GM18858 (cell line): Measurements from ENCODE around the gene C1orf87.

Experiments used
- ATAC-seq: cut with Tn5 transposase; IDR thresholded peaks from one replicate; pipeline ENCODE4 v1.9.1; 2021; ENCODE audit not compliant: unreplicated experiment

C1orf87 gene, protein sequence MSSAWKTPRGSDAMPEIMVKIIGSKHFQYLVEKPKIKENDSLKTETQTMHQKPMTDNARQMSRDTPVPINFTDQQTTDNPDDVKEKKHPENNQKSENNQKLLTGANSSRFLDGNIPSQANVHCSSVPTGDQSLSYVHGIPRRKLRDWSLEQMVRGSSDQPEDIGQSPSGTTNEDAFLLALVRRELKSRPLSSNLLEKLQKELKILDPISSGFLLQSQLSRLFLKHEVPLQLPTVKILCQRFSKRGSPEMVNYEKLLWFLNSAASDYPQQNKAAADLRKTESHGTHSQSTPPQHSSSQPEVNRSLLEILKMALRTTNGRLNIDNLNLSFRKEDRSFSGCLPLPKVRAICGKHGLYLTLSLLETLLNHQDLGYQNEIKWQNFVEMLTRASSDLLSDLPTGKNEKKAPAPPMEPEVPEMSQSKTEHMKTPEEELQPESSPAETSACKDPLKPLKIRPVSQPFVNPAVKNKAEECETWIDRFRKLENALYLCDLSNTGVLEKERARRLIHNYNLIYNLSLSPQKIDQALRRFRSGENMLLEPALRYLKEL

DNA sequence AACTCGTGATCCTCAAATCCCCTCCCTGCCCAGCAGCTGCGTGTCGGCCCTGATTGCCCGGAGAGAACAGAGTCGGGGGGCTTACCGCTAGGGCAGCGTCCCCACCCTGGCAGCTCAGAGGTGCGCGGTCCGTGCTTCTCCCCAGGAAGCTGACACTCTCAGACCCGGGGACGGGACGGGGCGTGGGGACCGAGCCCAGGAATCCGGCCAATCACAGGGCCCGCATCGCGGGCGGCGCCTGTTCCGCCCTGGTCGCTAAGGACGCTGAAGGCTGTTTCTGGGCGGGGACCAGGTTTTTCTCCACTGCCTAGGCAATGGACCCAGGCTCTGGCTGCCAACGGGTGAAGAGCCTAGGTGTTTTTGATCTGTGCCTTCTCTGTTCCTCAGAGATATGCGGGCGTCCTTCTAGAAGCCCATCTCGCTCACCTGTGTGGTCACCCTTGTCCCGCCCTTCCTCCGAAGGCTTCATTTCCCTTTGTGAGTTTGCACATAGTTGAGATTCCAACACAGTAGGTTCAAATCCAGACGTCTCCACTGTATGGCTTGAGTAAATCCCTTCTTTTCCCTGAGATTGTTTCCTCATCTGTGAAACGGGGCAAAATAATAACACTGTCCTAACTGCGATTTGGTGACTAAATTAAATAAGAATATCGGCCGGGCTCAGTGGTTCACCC lies at the start of gene C1orf87:
TSS of gene C1orf87 (minus strand) at position 166 of the 674 bp plus-strand sequence. CDS start 1,127 bp downstream, outside the sequence.
- no peak for ATAC-seq

- ATAC-seq: no peak
These were observed 44.5 kb upstream of the C1orf87 start for GRCh38 chr1:60118085-60118484.

DNA sequence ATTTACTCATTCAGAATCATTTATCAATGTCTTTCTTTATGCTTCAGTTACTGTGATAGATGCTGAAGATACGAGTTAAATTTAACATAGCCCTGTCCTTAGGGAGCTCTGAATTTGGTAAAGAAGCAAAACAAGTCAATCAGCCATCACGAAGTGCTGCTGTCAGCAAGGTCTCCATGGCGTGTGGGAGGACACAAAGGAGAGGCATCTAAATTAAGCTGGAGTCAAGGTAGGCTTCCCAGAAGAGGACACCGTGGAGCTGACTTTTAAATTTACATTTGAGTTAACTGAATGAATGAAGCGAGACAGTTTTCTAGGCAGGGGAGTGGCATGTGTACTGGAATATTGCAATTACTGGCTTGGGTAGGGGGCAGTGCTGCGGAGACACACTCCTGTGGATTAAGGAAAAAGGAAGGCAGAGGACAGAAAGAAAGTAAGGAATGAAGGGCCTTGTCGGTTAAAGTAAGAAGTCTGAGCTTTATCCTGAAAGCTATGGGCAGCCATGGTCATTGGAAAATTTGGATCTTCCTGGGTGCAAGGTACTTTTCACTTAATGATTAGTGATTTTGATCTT lies 41.3 kb upstream of the C1orf87 start:
- ATAC-seq: no peak

DNA sequence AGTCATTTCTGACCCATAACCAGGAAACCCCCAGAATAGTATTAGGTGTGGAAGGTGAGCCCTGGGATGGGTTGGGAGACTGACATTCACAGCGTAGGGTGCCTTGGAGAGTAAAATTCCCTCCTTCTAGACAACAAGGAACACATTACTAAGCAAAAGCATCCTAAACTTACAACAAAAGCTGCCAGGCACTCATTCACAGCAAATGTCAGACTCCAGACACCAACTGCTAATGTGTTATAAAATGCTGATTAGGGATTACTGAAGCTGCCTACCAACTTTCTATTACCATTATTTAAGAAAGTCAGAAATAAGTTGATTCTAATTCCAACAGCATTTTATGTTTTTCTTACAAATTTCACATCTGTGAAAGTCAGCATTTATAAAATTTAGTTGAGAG lies 40.0 kb upstream of the C1orf87 start:
- ATAC-seq: no peak

DNA sequence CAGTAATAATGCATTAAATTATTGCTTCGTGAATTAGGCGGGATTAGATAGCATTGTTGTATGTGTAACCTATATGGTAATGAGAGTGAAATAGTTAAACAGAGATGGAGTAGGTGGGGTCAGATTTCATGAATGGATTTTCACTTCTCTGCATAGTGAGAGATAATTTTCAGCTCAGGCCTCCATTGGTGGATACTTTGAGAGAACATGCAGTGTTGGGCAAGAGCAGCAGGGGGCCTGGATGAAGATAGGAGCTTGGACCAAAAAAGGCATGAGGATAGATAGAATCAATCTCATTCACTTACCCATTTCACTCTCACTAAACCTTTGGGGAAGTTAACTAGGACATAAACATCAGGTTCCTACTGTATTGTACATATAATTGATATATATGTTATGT lies 39.5 kb upstream of the C1orf87 start:
- ATAC-seq: no peak

- ATAC-seq: no peak
These were observed 38.1 kb upstream of the C1orf87 start for GRCh38 chr1:60111716-60112115.

GRCh38 chr1:60111118-60111517 lies 37.5 kb upstream of the C1orf87 start:
- ATAC-seq: no peak

DNA sequence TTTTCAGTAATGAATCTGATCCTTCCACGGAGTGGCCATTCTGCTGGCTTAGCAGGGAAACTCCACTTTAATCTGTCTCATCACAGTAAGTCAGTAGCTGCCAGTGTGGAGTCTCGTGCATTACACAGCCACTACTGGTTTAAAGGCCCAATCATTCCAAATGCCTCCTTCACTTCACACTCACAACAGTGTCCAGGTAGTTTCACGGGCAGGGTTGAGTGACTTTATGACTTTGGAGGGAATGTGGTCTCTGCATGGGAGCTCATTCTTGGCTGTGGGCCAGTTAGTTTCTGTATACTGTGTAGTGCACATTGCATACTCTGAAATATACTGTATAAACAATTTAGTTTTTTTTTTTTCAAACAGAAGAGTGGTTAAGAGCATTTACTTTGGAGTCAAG lies 34.6 kb upstream of the C1orf87 start:
- no peak for ATAC-seq

DNA sequence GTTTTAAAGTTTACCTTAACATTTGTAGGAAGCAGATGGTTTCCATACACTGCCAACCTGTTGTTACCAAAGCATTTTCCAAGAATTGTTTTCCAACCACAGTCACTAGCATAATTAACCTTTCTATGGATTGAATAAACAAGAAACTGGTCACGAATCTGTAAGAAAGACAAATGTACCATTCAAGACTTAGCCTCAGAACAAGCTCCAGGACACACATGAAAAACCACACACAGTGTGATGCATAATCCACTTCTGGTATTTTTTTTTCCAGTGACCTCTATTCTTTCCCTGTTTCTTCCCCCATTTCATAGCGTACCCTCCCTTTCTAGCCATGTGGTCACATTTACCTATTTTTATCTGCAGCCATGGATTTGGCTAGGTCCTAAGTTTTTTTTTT lies 29.6 kb upstream of the C1orf87 start:
- no peak for ATAC-seq

GRCh38 chr1:60102267-60103061 lies 28.9 kb upstream of the C1orf87 start:
- no peak for ATAC-seq

- no peak for ATAC-seq
These were observed 27.9 kb upstream of the C1orf87 start for GRCh38 chr1:60101516-60101915.

DNA sequence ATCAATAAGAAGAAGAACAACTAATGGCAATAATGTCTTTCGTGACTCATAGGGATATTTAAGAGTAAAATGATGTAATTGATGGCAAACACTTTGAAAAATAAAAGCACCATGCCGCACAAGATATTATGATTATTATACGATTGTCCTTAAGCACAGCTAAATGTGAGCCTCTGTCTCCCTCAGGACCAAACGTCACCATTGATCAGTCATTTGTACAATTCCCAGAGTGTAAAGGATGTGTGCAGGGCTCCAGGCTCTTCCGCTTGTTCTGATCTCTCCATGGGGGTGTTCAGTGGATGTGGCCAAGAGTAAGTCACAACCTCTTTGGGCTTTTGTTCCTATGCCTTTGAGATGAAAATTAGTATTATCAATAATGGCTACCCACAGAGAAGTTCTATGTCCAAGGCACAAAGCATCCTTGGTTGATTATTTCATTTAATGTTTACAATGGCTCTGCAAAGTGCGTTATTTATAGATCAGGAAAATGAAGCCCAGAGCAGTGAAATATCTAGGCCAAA lies 17.7 kb upstream of the C1orf87 start:
- no peak for ATAC-seq

DNA sequence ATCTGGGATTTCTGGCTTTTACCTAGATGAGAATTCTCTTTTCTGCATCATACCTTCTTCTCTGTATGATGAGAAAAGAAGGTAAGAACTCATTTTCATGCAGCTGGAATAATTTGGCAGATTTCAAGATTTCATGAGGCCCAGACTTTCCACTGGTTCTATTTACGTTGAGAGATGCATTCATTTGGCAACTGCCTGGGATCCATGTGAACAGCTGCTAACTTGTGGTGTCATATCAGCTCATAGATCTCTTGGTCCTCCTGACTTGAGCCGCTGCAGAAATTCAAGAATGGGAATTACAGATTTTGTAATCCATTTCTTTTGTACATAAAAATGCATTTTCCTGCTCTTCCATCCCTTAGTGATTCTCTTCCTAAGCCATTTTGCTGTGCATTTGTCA lies 17.1 kb upstream of the C1orf87 start:
- no peak for ATAC-seq

GRCh38 chr1:60088620-60089155 lies 15.1 kb upstream of the C1orf87 start:
- no peak for ATAC-seq

GRCh38 chr1:60087681-60088080 lies 14.1 kb upstream of the C1orf87 start:
- no peak for ATAC-seq

DNA sequence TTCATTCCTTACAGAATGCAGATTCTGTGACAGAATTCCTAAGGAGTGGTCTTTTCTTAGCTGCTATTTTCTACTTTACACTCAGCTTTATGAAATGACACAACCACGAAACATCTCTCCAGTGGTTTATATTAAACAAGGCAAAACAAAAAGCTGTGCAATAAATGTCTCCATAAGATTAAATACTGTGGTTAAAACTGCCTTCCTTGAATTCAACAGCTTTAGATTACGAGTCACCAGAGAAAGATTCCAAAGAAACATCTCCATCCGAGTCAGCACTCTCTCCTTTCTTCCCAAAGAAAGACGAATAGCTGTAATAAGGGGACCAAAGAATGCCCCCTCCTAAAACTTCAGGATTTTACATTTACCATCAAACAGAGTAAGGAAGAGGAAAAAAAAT lies 4.6 kb upstream of the C1orf87 start:
- ATAC-seq: no peak

DNA sequence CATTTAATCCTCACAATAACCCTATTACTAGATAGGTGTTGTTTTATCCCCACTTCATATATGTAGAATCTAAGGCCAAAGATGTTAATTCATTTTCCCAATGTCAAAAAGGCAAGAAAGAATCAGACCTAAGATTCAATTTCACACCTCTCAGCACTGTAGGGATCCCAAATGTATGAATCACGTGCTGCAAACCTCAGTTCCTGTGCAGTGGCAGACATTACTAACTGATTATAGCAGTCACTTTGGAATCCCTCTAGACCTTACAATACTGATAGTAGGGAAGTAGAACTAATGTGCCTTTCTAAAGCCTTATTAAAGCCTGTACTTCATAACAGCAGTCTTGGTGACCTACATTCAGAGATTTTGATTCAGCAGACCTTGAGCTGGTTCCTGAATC lies 2.3 kb downstream of the C1orf87 start:
- no peak for ATAC-seq

DNA sequence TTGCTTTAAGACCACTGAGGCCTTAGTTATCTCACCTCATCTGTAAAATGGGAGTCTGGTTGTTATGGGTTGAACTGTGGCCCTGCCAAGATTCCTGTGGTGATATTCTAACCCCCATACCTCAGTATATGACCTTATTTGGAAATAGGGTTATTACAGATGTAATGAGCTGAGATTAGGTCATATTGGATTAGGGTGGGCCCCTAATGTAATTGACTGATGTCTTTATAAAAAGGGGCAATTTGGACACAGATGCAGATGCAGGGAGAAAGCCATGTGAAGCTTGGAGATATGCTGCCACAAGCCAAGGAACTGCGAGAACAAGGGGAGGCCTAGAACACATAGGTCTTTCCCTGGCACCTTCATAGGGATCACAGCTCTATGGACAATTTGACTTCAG lies 3.9 kb downstream of the C1orf87 start:
- ATAC-seq: no peak

DNA sequence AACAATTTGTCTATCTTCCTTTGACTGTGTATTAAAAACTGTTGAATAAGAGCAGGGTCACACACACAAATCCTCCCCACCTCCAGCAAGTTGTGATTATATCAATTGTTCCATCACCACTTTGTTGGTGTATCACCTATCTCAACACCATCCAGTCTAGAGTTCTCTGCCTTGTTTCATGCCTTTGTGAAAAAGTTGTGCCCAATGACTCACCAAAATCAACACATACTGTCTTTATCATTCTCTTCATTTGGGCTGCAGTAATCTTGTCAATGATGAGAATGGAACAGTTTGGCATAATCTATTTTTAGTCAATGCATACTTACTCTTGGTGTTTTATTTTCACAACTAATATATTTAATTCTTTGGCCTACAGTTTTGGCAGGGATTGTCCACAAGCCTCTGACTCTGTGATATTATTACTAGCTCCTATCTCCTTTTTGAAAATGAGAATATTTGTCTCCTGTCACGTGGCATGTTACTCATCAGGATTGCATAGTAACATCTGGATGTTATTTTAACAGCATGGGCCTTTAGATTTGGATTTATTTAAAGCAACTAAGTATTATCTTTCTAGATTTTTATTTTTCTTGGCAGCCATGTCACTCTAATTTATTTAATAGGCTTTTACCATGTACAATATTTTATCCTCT lies 5.1 kb downstream of the C1orf87 start:
- ATAC-seq: no peak

DNA sequence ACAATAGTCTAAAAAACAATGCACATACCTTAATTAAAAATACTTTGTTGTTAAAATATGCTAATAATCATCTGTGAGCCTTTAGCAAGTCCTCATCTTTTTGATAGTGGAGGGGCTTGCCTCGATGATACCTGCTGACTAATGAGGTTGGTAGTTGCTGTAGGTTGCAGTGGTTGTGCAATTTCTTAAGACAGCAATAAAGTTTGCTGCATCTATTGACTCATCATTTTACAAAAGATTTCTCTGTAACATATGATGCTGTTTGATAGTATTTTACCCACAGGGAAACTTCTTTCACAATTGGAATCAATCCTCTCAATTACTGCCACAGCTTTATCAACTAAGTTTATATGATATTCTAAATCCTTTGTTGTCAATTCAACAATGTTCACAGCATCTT lies 7.6 kb downstream of the C1orf87 start:
- ATAC-seq: no peak
